Measurements from ENCODE around the gene BCAT1. TPM values are rescaled to one million over a fixed set of nuclear protein-coding genes. Genes with fewer than 3 reads are reported as not detected.
"Not testable (repeated sequence)": the region's sequence is repeated elsewhere in the genome, so short reads cannot be mapped to it uniquely, and the experiment has no call there.

The BCAT1 gene
- total RNA-seq, 2 experiments from 2014 or later: 11.6 to 15.8 TPM

- Mint-ChIP-seq H3K36me3 (peaks cover 9% of the 10 kb centered on the region), H3K27ac (no peak overlapping the region), H3K9me3 (no peaks in the 10 kb centered on the region), H3K4me3 (no peak overlapping the region), H3K27me3 (peaks cover 6% of the 10 kb centered on the region), H3K4me1 (peaks cover 4% of the 10 kb centered on the region)
- DNase-seq: no peak
- POLR2A ChIA-PET: no interaction called here
- no peak for ATAC-seq (ENCODE audit: low read depth)
These were observed 52.7 kb downstream of the BCAT1 start for GRCh38 chr12:24896171-24896570.

DNA sequence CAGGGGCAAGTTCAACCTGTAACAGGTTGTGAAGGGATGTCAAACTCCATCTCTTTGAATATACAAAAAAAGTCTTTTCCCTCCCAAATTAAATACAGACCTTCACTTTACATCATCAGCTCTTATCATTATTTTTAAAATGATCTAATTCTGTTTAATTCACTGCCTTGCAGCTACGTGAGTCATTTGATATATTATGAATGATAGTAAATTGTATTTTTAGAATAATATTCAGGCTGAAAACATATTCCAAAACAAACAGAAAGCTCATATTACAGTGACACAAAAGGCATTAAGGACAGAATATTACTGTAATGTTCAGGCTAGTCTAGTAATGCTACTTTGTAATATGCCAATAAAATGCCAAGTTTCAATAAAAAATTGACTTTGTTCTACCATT, 53.3 kb downstream of the BCAT1 start:
- H3K27me3 Mint-ChIP-seq: peaks cover 3% of the 10 kb centered on the region
- DNase-seq: no peak
- peaks cover 9% of the 10 kb centered on the region for H3K36me3 Mint-ChIP-seq
- no peak for ATAC-seq (ENCODE audit: low read depth)
- H3K9me3 Mint-ChIP-seq: no peaks in the 10 kb centered on the region
- POLR2A ChIA-PET: no interaction called here
- H3K4me3 Mint-ChIP-seq: no peak overlapping the region
- no peak overlapping the region for H3K27ac Mint-ChIP-seq
- peaks cover 1% of the 10 kb centered on the region for H3K4me1 Mint-ChIP-seq

- POLR2A ChIA-PET: no interaction called here
- H3K27ac Mint-ChIP-seq: no peak overlapping the region
- H3K27me3 Mint-ChIP-seq: peaks cover 3% of the 10 kb centered on the region
- peaks cover 9% of the 10 kb centered on the region for H3K36me3 Mint-ChIP-seq
- peaks cover 1% of the 10 kb centered on the region for H3K4me1 Mint-ChIP-seq
- DNase-seq: no peak
- ATAC-seq (ENCODE audit: low read depth): no peak
- H3K4me3 Mint-ChIP-seq: no peak overlapping the region
- no peaks in the 10 kb centered on the region for H3K9me3 Mint-ChIP-seq
These were observed 54.0 kb downstream of the BCAT1 start for GRCh38 chr12:24894879-24895278.

GRCh38 chr12:24890048-24890803, 58.7 kb downstream of the BCAT1 start:
- no peaks in the 10 kb centered on the region for H3K27me3 Mint-ChIP-seq
- H3K9me3 Mint-ChIP-seq: no peaks in the 10 kb centered on the region
- ATAC-seq (ENCODE audit: low read depth) (no peak), DNase-seq (no peak)
- H3K36me3 Mint-ChIP-seq: peaks cover 3% of the 10 kb centered on the region
- POLR2A ChIA-PET: no interaction called here
- H3K27ac Mint-ChIP-seq: no peak overlapping the region
- no peak overlapping the region for H3K4me3 Mint-ChIP-seq
- peaks cover 1% of the 10 kb centered on the region for H3K4me1 Mint-ChIP-seq

- no peaks in the 10 kb centered on the region for H3K27me3 Mint-ChIP-seq
- POLR2A ChIA-PET: no interaction called here
- no peak for DNase-seq
- peaks cover 1% of the 10 kb centered on the region for H3K4me1 Mint-ChIP-seq
- ATAC-seq (ENCODE audit: low read depth): no peak
- H3K4me3 Mint-ChIP-seq: no peak overlapping the region
- no peaks in the 10 kb centered on the region for H3K9me3 Mint-ChIP-seq
- peaks cover 3% of the 10 kb centered on the region for H3K36me3 Mint-ChIP-seq
- no peak overlapping the region for H3K27ac Mint-ChIP-seq
These were observed 59.5 kb downstream of the BCAT1 start for GRCh38 chr12:24889411-24889810.

- Mint-ChIP-seq H3K9me3 (no peaks in the 10 kb centered on the region), H3K4me3 (no peak overlapping the region), H3K27ac (no peak overlapping the region), H3K4me1 (peaks cover 1% of the 10 kb centered on the region), H3K27me3 (no peaks in the 10 kb centered on the region), H3K36me3 (peaks cover 3% of the 10 kb centered on the region)
- ATAC-seq (ENCODE audit: low read depth): no peak
- POLR2A ChIA-PET: no interaction called here
- DNase-seq: no peak
These were observed 60.1 kb downstream of the BCAT1 start for GRCh38 chr12:24888813-24889212.

- H3K9me3 Mint-ChIP-seq: no peaks in the 10 kb centered on the region
- no peak overlapping the region for H3K27ac Mint-ChIP-seq
- H3K4me3 Mint-ChIP-seq: no peak overlapping the region
- ATAC-seq (ENCODE audit: low read depth): no peak
- peaks cover 2% of the 10 kb centered on the region for H3K4me1 Mint-ChIP-seq
- POLR2A ChIA-PET: no interaction called here
- H3K36me3 Mint-ChIP-seq: peaks cover 6% of the 10 kb centered on the region
- H3K27me3 Mint-ChIP-seq: no peaks in the 10 kb centered on the region
- DNase-seq: no peak
These were observed 64.0 kb downstream of the BCAT1 start for GRCh38 chr12:24884911-24885310.

DNA sequence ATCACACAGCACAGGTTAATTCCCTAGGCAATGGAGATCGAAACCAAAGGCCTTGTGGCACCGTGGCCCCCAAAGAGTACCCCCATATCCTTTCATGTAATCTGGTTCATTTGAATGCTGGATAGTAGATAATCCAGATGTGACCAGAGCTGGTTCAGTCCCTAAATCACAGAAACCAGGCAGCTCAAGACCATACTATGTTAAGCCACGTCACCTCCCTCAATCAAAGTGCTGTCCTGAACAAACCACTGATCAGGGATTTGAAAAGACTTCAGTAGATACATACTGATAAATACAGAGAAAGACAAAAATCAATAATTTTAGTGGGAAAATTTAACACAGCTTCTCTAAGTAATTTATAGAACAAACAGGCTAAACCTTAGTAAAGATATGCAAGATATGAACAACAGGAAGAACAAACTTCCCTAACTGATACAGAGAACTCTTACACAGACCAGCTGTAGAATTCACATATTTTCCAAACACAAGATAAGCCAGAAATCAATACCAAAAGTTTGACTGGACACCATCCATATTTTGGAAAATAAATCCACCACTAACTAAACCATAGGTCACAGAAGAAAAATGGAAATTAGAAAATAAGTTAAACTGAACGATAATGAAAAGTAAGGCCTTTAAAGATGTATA, 67.1 kb downstream of the BCAT1 start:
- Mint-ChIP-seq H3K36me3 (peaks cover 13% of the 10 kb centered on the region), H3K9me3 (no peaks in the 10 kb centered on the region), H3K27ac (no peak overlapping the region), H3K4me3 (no peak overlapping the region), H3K4me1 (peaks cover 2% of the 10 kb centered on the region), H3K27me3 (no peaks in the 10 kb centered on the region)
- DNase-seq (no peak), ATAC-seq (ENCODE audit: low read depth) (no peak)
- POLR2A ChIA-PET: no interaction called here

- Mint-ChIP-seq H3K27me3 (no peaks in the 10 kb centered on the region), H3K4me1 (peaks cover 2% of the 10 kb centered on the region)
These were observed 67.7 kb downstream of the BCAT1 start for GRCh38 chr12:24881227-24881626.

DNA sequence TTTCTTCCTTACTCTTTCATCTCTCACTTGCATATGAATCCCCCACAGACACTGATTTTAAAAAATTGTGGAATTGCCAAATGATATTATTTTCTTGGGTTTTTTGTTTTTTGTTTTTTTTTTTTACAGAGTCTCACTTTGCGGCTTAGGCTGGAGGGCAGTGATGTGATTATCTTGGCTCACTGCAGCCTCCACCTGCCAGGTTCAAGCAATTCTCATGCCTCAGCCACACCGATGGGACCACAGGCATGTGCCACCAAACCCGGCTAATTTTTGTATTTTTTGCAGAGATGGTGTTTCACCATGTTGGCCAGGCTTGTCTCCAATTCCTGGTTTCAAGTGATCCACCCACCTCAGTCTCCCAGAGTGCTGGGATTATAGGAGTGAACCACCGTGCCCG, 68.2 kb downstream of the BCAT1 start:
- peaks cover 13% of the 10 kb centered on the region for H3K36me3 Mint-ChIP-seq
- H3K4me3 Mint-ChIP-seq: no peak overlapping the region
- H3K27me3 Mint-ChIP-seq: no peaks in the 10 kb centered on the region
- H3K4me1 Mint-ChIP-seq: peaks cover 2% of the 10 kb centered on the region
- no peak for DNase-seq
- no peak for ATAC-seq (ENCODE audit: low read depth)
- H3K9me3 Mint-ChIP-seq: no peaks in the 10 kb centered on the region
- no peak overlapping the region for H3K27ac Mint-ChIP-seq
- POLR2A ChIA-PET: no interaction called here

More at GRCh38 chr12:24881227-24881626, 67.7 kb downstream of the BCAT1 start:
- H3K36me3 Mint-ChIP-seq: peaks cover 13% of the 10 kb centered on the region
- POLR2A ChIA-PET: no interaction called here
- DNase-seq (no peak), ATAC-seq (ENCODE audit: low read depth) (no peak)
- no peak overlapping the region for H3K27ac Mint-ChIP-seq
- H3K9me3 Mint-ChIP-seq: no peaks in the 10 kb centered on the region
- H3K4me3 Mint-ChIP-seq: no peak overlapping the region

DNA sequence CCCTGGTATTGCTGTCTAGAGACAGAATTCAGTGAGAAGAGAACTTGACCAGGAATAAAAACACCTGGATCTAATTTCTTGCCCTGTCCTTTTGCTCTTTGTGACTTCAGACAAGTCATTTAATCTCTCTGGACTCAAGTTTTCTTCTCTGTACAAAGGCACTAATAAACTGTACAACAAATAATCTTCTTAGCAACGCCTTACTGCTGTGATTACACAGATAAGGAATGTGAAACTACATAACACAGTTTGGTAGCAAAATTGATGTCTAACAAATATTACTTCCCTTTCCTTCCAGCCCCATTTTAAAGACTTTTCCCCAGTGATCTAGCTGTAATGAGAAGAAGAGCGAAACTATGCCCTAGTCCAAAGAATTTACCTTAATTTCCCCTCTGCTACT, 69.3 kb downstream of the BCAT1 start:
- H3K9me3 Mint-ChIP-seq: no peaks in the 10 kb centered on the region
- POLR2A ChIA-PET: no interaction called here
- H3K36me3 Mint-ChIP-seq: peaks cover 16% of the 10 kb centered on the region
- H3K27ac Mint-ChIP-seq: no peak overlapping the region
- no peak for DNase-seq
- no peak for ATAC-seq (ENCODE audit: low read depth)
- peaks cover 2% of the 10 kb centered on the region for H3K4me1 Mint-ChIP-seq
- no peaks in the 10 kb centered on the region for H3K27me3 Mint-ChIP-seq
- no peak overlapping the region for H3K4me3 Mint-ChIP-seq

- ATAC-seq (ENCODE audit: low read depth): no peak
- POLR2A ChIA-PET: no interaction called here
- Mint-ChIP-seq H3K4me3 (no peak overlapping the region), H3K27ac (no peak overlapping the region), H3K36me3 (peaks cover 12% of the 10 kb centered on the region), H3K4me1 (no peaks in the 10 kb centered on the region), H3K27me3 (no peaks in the 10 kb centered on the region), H3K9me3 (no peaks in the 10 kb centered on the region)
- no peak for DNase-seq
These were observed 73.9 kb downstream of the BCAT1 start for GRCh38 chr12:24875014-24875413.

- no peak overlapping the region for H3K27ac Mint-ChIP-seq
- H3K9me3 Mint-ChIP-seq: no peaks in the 10 kb centered on the region
- peaks cover 2% of the 10 kb centered on the region for H3K4me1 Mint-ChIP-seq
- POLR2A ChIA-PET: no interaction called here
- no peaks in the 10 kb centered on the region for H3K27me3 Mint-ChIP-seq
- DNase-seq: no peak
- ATAC-seq (ENCODE audit: low read depth): no peak
- H3K4me3 Mint-ChIP-seq: no peak overlapping the region
- H3K36me3 Mint-ChIP-seq: peaks cover 6% of the 10 kb centered on the region
These were observed 76.7 kb downstream of the BCAT1 start for GRCh38 chr12:24872211-24872610.

DNA sequence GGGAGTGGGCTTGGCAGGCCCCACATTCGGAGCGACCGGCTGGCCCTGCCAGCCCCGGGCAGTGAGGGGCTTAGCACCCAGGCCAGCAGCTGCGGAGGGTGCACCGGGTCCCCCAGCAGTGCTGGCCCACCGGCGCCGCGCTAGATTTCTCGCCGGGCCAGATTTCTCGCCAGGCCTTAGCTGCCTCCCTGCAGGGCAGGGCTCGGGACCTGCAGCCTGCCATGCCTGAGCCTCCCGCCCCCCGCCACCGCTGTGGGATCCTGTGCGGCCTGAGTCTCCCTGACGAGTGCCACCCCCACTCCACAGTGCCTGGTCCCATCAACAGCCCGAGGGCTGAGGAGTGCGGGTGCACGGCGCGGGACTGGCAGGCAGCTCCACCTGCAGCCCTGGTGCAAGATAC, 82.8 kb downstream of the BCAT1 start:
- peaks cover 12% of the 10 kb centered on the region for H3K4me1 Mint-ChIP-seq
- H3K27ac Mint-ChIP-seq, POLR2A ChIA-PET: not testable (repeated sequence)

More for the DNA sequence above, 82.8 kb downstream of the BCAT1 start:
- not testable (repeated sequence) for H3K4me3 Mint-ChIP-seq; ATAC-seq (ENCODE audit: low read depth); H3K9me3 Mint-ChIP-seq; H3K27me3 Mint-ChIP-seq; DNase-seq
- peaks cover 13% of the 10 kb centered on the region for H3K36me3 Mint-ChIP-seq
